ENCODE results near the gene ARHGEF3.

GRCh38 chr3:56796202-56796601 lies 5.5 kb downstream of the ARHGEF3 start:
- no peak for TF ChIP-seq CTCF (IDR thresholded peaks at IDR 0.05)
- TF ChIP-seq POLR2A (IDR thresholded peaks at IDR 0.05) = no peak
